TTC549 (cell line): Measurements from ENCODE around the gene CEACAM6.
"Not testable (repeated sequence)": the region's sequence is repeated elsewhere in the genome, so short reads cannot be mapped to it uniquely, and the experiment has no call there.

ENCODE experiments used
- FAIRE-seq: peaks from 2 replicates; lab custom pipeline; 2012; peaks lifted over from hg19 to GRCh38; lab: Jason Lieb, UNC

CEACAM6 gene

GRCh38 chr19:41748012-41748411 lies 7.3 kb upstream of the CEACAM6 start:
- no peak for FAIRE-seq

GRCh38 chr19:41750248-41751134 lies 4.8 kb upstream of the CEACAM6 start:
- not testable (repeated sequence) for FAIRE-seq

- no peak for FAIRE-seq
These were observed 2.2 kb upstream of the CEACAM6 start for GRCh38 chr19:41753159-41753558.

GRCh38 chr19:41753936-41754529 lies 1.3 kb upstream of the CEACAM6 start:
- FAIRE-seq = no peak

- no peak for FAIRE-seq
These were observed 3.5 kb downstream of the CEACAM6 start for GRCh38 chr19:41758846-41759245.

GRCh38 chr19:41767115-41767514 lies 11.8 kb downstream of the CEACAM6 start:
- no peak for FAIRE-seq

- not testable (repeated sequence) for FAIRE-seq
These were observed 12.8 kb downstream of the CEACAM6 start for GRCh38 chr19:41768105-41768504.

GRCh38 chr19:41769608-41770007 lies 14.3 kb downstream of the CEACAM6 start:
- FAIRE-seq = peak; percentile 96

GRCh38 chr19:41771410-41771809 lies 16.1 kb downstream of the CEACAM6 start:
- FAIRE-seq = no peak

- no peak for FAIRE-seq
These were observed 19.2 kb downstream of the CEACAM6 start for GRCh38 chr19:41774515-41774980.

- FAIRE-seq = no peak
These were observed 21.4 kb downstream of the CEACAM6 start for GRCh38 chr19:41776700-41777099.

- FAIRE-seq = no peak
These were observed 28.3 kb downstream of the CEACAM6 start for GRCh38 chr19:41783612-41784011.

GRCh38 chr19:41784312-41784711 lies 29.0 kb downstream of the CEACAM6 start:
- no peak for FAIRE-seq

GRCh38 chr19:41784743-41785142 lies 29.4 kb downstream of the CEACAM6 start:
- no peak for FAIRE-seq

- no peak for FAIRE-seq
These were observed 30.3 kb downstream of the CEACAM6 start for GRCh38 chr19:41785653-41786052.

- no peak for FAIRE-seq
These were observed 31.7 kb downstream of the CEACAM6 start for GRCh38 chr19:41787055-41787454.

- FAIRE-seq = not testable (repeated sequence)
These were observed 33.2 kb downstream of the CEACAM6 start for GRCh38 chr19:41788518-41788917.

- FAIRE-seq = not testable (repeated sequence)
These were observed 33.7 kb downstream of the CEACAM6 start for GRCh38 chr19:41789053-41789452.

- peak; percentile 48 for FAIRE-seq
These were observed 37.4 kb downstream of the CEACAM6 start for GRCh38 chr19:41792513-41793413.

- no peak for FAIRE-seq
These were observed 38.0 kb downstream of the CEACAM6 start for GRCh38 chr19:41793414-41793727.

- FAIRE-seq = no peak
These were observed 39.7 kb downstream of the CEACAM6 start for GRCh38 chr19:41795031-41795461.

- no peak for FAIRE-seq
These were observed 41.0 kb downstream of the CEACAM6 start, which contains the start of gene CEACAM3 for GRCh38 chr19:41796362-41796761. CEACAM3 (plus strand) TSS chr19:41796587; CDS start chr19:41796678, 91 bp downstream.
